ENCODE measurements around the gene PRELID2.
"Not testable (repeated sequence)": the region's sequence is repeated elsewhere in the genome, so short reads cannot be mapped to it uniquely, and the experiment has no call there.

Gene PRELID2

GRCh38 chr5:145838276-145838675 is 3.1 kb upstream of the PRELID2 start:
- no peaks in the 10 kb centered on the region for H3K36me3 ChIP-seq (ENCODE audit: control insufficient read depth, insufficient read depth, low read length)
- peaks cover 3% of the 10 kb centered on the region; the same call in 1 of the 2 replicates for H3K4me1 ChIP-seq (ENCODE audit: control insufficient read depth, insufficient read depth, low read length)
- H3K4me3 ChIP-seq (ENCODE audit: low read depth, low read length): no peak overlapping the region
- no peak overlapping the region for H3K9ac ChIP-seq (ENCODE audit: low read depth, low read length)
- H3K27ac ChIP-seq (ENCODE audit: low read depth, low read length): no peak overlapping the region
- no peaks in the 10 kb centered on the region for H3K9me3 ChIP-seq (ENCODE audit: control insufficient read depth, insufficient read depth, low read length)
- H3K27me3 ChIP-seq (ENCODE audit: control insufficient read depth, insufficient read depth, low read length): peaks cover 24% of the 10 kb centered on the region

- H3K9ac ChIP-seq (ENCODE audit: low read depth, low read length); H3K4me1 ChIP-seq (ENCODE audit: control insufficient read depth, insufficient read depth, low read length); H3K36me3 ChIP-seq (ENCODE audit: control insufficient read depth, insufficient read depth, low read length); H3K4me3 ChIP-seq (ENCODE audit: low read depth, low read length); H3K9me3 ChIP-seq (ENCODE audit: control insufficient read depth, insufficient read depth, low read length); H3K27ac ChIP-seq (ENCODE audit: low read depth, low read length): not testable (repeated sequence)
- H3K27me3 ChIP-seq (ENCODE audit: control insufficient read depth, insufficient read depth, low read length): peaks cover 24% of the 10 kb centered on the region
These were observed 1.1 kb upstream of the PRELID2 start for GRCh38 chr5:145836241-145836640.

GRCh38 chr5:145835848-145836239 is 702 bp upstream of the PRELID2 start:
- peaks cover 24% of the 10 kb centered on the region for H3K27me3 ChIP-seq (ENCODE audit: control insufficient read depth, insufficient read depth, low read length)
- H3K27ac ChIP-seq (ENCODE audit: low read depth, low read length): no peak overlapping the region
- no peaks in the 10 kb centered on the region for H3K36me3 ChIP-seq (ENCODE audit: control insufficient read depth, insufficient read depth, low read length)
- H3K9me3 ChIP-seq (ENCODE audit: control insufficient read depth, insufficient read depth, low read length): no peaks in the 10 kb centered on the region
- H3K9ac ChIP-seq (ENCODE audit: low read depth, low read length): peak overlapping the region; percentile 32; the same call in 1 of the 2 replicates
- peak overlapping the region; percentile 72 for H3K4me3 ChIP-seq (ENCODE audit: low read depth, low read length)
- H3K4me1 ChIP-seq (ENCODE audit: control insufficient read depth, insufficient read depth, low read length): peaks cover 3% of the 10 kb centered on the region; the same call in 1 of the 2 replicates

GRCh38 chr5:145834554-145834916 is 607 bp downstream of the PRELID2 start:
- H3K4me1 ChIP-seq (ENCODE audit: control insufficient read depth, insufficient read depth, low read length): peaks cover 3% of the 10 kb centered on the region; the same call in 1 of the 2 replicates
- peaks cover 24% of the 10 kb centered on the region for H3K27me3 ChIP-seq (ENCODE audit: control insufficient read depth, insufficient read depth, low read length)
- H3K4me3 ChIP-seq (ENCODE audit: low read depth, low read length): peak overlapping the region; percentile 72
- H3K9ac ChIP-seq (ENCODE audit: low read depth, low read length): no peak overlapping the region; the same call in 1 of the 2 replicates
- H3K9me3 ChIP-seq (ENCODE audit: control insufficient read depth, insufficient read depth, low read length): no peaks in the 10 kb centered on the region
- no peaks in the 10 kb centered on the region for H3K36me3 ChIP-seq (ENCODE audit: control insufficient read depth, insufficient read depth, low read length)
- H3K27ac ChIP-seq (ENCODE audit: low read depth, low read length): no peak overlapping the region

GRCh38 chr5:145833631-145834200 is 1.4 kb downstream of the PRELID2 start:
- Histone ChIP-seq H3K4me3 (ENCODE audit: low read depth, low read length) (no peak overlapping the region), H3K27me3 (ENCODE audit: control insufficient read depth, insufficient read depth, low read length) (peaks cover 24% of the 10 kb centered on the region), H3K36me3 (ENCODE audit: control insufficient read depth, insufficient read depth, low read length) (no peaks in the 10 kb centered on the region), H3K9me3 (ENCODE audit: control insufficient read depth, insufficient read depth, low read length) (no peaks in the 10 kb centered on the region), H3K27ac (ENCODE audit: low read depth, low read length) (no peak overlapping the region), H3K4me1 (ENCODE audit: control insufficient read depth, insufficient read depth, low read length) (peaks cover 3% of the 10 kb centered on the region; the same call in 1 of the 2 replicates), H3K9ac (ENCODE audit: low read depth, low read length) (no peak overlapping the region)

GRCh38 chr5:145830594-145830993 is 4.5 kb downstream of the PRELID2 start:
- Histone ChIP-seq H3K27me3 (ENCODE audit: control insufficient read depth, insufficient read depth, low read length) (peaks cover 15% of the 10 kb centered on the region), H3K27ac (ENCODE audit: low read depth, low read length) (no peak overlapping the region), H3K4me3 (ENCODE audit: low read depth, low read length) (no peak overlapping the region), H3K9me3 (ENCODE audit: control insufficient read depth, insufficient read depth, low read length) (no peaks in the 10 kb centered on the region), H3K4me1 (ENCODE audit: control insufficient read depth, insufficient read depth, low read length) (no peaks in the 10 kb centered on the region; the same call in 1 of the 2 replicates), H3K36me3 (ENCODE audit: control insufficient read depth, insufficient read depth, low read length) (no peaks in the 10 kb centered on the region), H3K9ac (ENCODE audit: low read depth, low read length) (no peak overlapping the region)

- no peaks in the 10 kb centered on the region for H3K36me3 ChIP-seq (ENCODE audit: control insufficient read depth, insufficient read depth, low read length)
- no peaks in the 10 kb centered on the region for H3K4me1 ChIP-seq (ENCODE audit: control insufficient read depth, insufficient read depth, low read length)
- H3K9me3 ChIP-seq (ENCODE audit: control insufficient read depth, insufficient read depth, low read length): no peaks in the 10 kb centered on the region
- H3K27me3 ChIP-seq (ENCODE audit: control insufficient read depth, insufficient read depth, low read length): peaks cover 9% of the 10 kb centered on the region
- no peak overlapping the region for H3K9ac ChIP-seq (ENCODE audit: low read depth, low read length)
- H3K27ac ChIP-seq (ENCODE audit: low read depth, low read length): no peak overlapping the region
- no peak overlapping the region for H3K4me3 ChIP-seq (ENCODE audit: low read depth, low read length)
These were observed 5.3 kb downstream of the PRELID2 start for GRCh38 chr5:145829708-145830361.

- Histone ChIP-seq H3K4me1 (ENCODE audit: control insufficient read depth, insufficient read depth, low read length) (no peaks in the 10 kb centered on the region), H3K27ac (ENCODE audit: low read depth, low read length) (no peak overlapping the region), H3K9me3 (ENCODE audit: control insufficient read depth, insufficient read depth, low read length) (no peaks in the 10 kb centered on the region), H3K4me3 (ENCODE audit: low read depth, low read length) (no peak overlapping the region), H3K36me3 (ENCODE audit: control insufficient read depth, insufficient read depth, low read length) (no peaks in the 10 kb centered on the region), H3K9ac (ENCODE audit: low read depth, low read length) (no peak overlapping the region), H3K27me3 (ENCODE audit: control insufficient read depth, insufficient read depth, low read length) (no peaks in the 10 kb centered on the region)
These were observed 8.1 kb downstream of the PRELID2 start for GRCh38 chr5:145826895-145827674.

- no peaks in the 10 kb centered on the region for H3K9me3 ChIP-seq (ENCODE audit: control insufficient read depth, insufficient read depth, low read length)
- no peaks in the 10 kb centered on the region for H3K4me1 ChIP-seq (ENCODE audit: control insufficient read depth, insufficient read depth, low read length)
- H3K27ac ChIP-seq (ENCODE audit: low read depth, low read length): no peak overlapping the region
- H3K27me3 ChIP-seq (ENCODE audit: control insufficient read depth, insufficient read depth, low read length): no peaks in the 10 kb centered on the region
- H3K36me3 ChIP-seq (ENCODE audit: control insufficient read depth, insufficient read depth, low read length): no peaks in the 10 kb centered on the region
- H3K9ac ChIP-seq (ENCODE audit: low read depth, low read length): no peak overlapping the region
- H3K4me3 ChIP-seq (ENCODE audit: low read depth, low read length): no peak overlapping the region
These were observed 9.4 kb downstream of the PRELID2 start for GRCh38 chr5:145825751-145826180.

GRCh38 chr5:145824040-145824439 is 11.1 kb downstream of the PRELID2 start:
- no peaks in the 10 kb centered on the region for H3K36me3 ChIP-seq (ENCODE audit: control insufficient read depth, insufficient read depth, low read length)
- no peaks in the 10 kb centered on the region for H3K9me3 ChIP-seq (ENCODE audit: control insufficient read depth, insufficient read depth, low read length)
- no peak overlapping the region for H3K27ac ChIP-seq (ENCODE audit: low read depth, low read length)
- no peak overlapping the region for H3K9ac ChIP-seq (ENCODE audit: low read depth, low read length)
- no peaks in the 10 kb centered on the region for H3K27me3 ChIP-seq (ENCODE audit: control insufficient read depth, insufficient read depth, low read length)
- H3K4me1 ChIP-seq (ENCODE audit: control insufficient read depth, insufficient read depth, low read length): no peaks in the 10 kb centered on the region
- H3K4me3 ChIP-seq (ENCODE audit: low read depth, low read length): no peak overlapping the region

GRCh38 chr5:145818604-145819003 is 16.5 kb downstream of the PRELID2 start:
- Histone ChIP-seq H3K36me3 (ENCODE audit: control insufficient read depth, insufficient read depth, low read length) (no peaks in the 10 kb centered on the region), H3K9me3 (ENCODE audit: control insufficient read depth, insufficient read depth, low read length) (no peaks in the 10 kb centered on the region), H3K9ac (ENCODE audit: low read depth, low read length) (no peak overlapping the region), H3K4me1 (ENCODE audit: control insufficient read depth, insufficient read depth, low read length) (no peaks in the 10 kb centered on the region), H3K4me3 (ENCODE audit: low read depth, low read length) (no peak overlapping the region), H3K27me3 (ENCODE audit: control insufficient read depth, insufficient read depth, low read length) (no peaks in the 10 kb centered on the region), H3K27ac (ENCODE audit: low read depth, low read length) (no peak overlapping the region)

All from HUES48 (cell line).